ENCODE data around the gene NT5C1B. TPM values are rescaled to one million over a fixed set of nuclear protein-coding genes. Genes with fewer than 3 reads are reported as not detected.
A peak's percentile ranks its signal among the peaks of the same experiment; 100 is the strongest.

The NT5C1B gene
- total and polyA plus RNA-seq, 4 donors: 0.02 to 0.63 TPM; not detected in 2

GRCh38 chr2:18580606-18581005 is 8.8 kb downstream of the NT5C1B start:
- TF ChIP-seq RXRA (IDR thresholded peaks at IDR 0.05) (no peak), TAF1 (conservative IDR thresholded peaks at IDR 0.05) (no peak), GABPA (IDR thresholded peaks at IDR 0.05 in 1 of 2, conservative IDR thresholded peaks at IDR 0.05 in 1 of 2) (no peak), ZBTB33 (IDR thresholded peaks at IDR 0.05) (no peak), HNF4A (conservative IDR thresholded peaks at IDR 0.05) (no peak), FOXA2 (IDR thresholded peaks at IDR 0.05) (no peak)
- WGBS: 97% methylated on average over 3 of the region's 3 CpGs
- Histone ChIP-seq H3K4me1 (ENCODE audit: control insufficient read depth in 4 of 4, insufficient read depth in 4 of 4, low read length in 3 of 4) (no peaks in the 10 kb centered on the region), H3K4me3 (ENCODE audit: low read depth in 1 of 3, low read length in 3 of 3) (no peak overlapping the region), H3K9ac (ENCODE audit: low read depth in 1 of 2, low read length in 2 of 2) (no peak overlapping the region), H3K9me3 (ENCODE audit: control insufficient read depth in 4 of 4, low read length in 3 of 4) (no peaks in the 10 kb centered on the region), H3K27me3 (ENCODE audit: control insufficient read depth in 4 of 4, insufficient read depth in 4 of 4, low read length in 3 of 4) (no peaks in the 10 kb centered on the region), H3K36me3 (ENCODE audit: control insufficient read depth in 4 of 4, insufficient read depth in 3 of 4, low read depth in 1 of 4, low read length in 3 of 4) (no peaks in the 10 kb centered on the region), H3K27ac (ENCODE audit: low read depth in 1 of 2, low read length in 2 of 2) (no peak overlapping the region)
- DNase-seq (ENCODE audit: low spot score): no peak

GRCh38 chr2:18578033-18578432 is 11.3 kb downstream of the NT5C1B start:
- H3K27me3 ChIP-seq (ENCODE audit: control insufficient read depth in 4 of 4, insufficient read depth in 4 of 4, low read length in 3 of 4): no peaks in the 10 kb centered on the region
- H3K4me1 ChIP-seq (ENCODE audit: control insufficient read depth in 4 of 4, insufficient read depth in 4 of 4, low read length in 3 of 4): no peaks in the 10 kb centered on the region
- no peak overlapping the region for H3K27ac ChIP-seq (ENCODE audit: low read depth in 1 of 2, low read length in 2 of 2)
- H3K4me3 ChIP-seq (ENCODE audit: low read depth in 1 of 3, low read length in 3 of 3): no peak overlapping the region
- H3K36me3 ChIP-seq (ENCODE audit: control insufficient read depth in 4 of 4, insufficient read depth in 3 of 4, low read depth in 1 of 4, low read length in 3 of 4): no peaks in the 10 kb centered on the region
- TF ChIP-seq NR2F2 (IDR thresholded peaks at IDR 0.05): no peak
- TF ChIP-seq TAF1 (conservative IDR thresholded peaks at IDR 0.05): no peak
- no peak for TF ChIP-seq YY1 (IDR thresholded peaks at IDR 0.05)
- TF ChIP-seq RXRA (IDR thresholded peaks at IDR 0.05): no peak
- no peak for TF ChIP-seq FOXA2 (IDR thresholded peaks at IDR 0.05)
- H3K9ac ChIP-seq (ENCODE audit: low read depth in 1 of 2, low read length in 2 of 2): no peak overlapping the region
- no peaks in the 10 kb centered on the region for H3K9me3 ChIP-seq (ENCODE audit: control insufficient read depth in 4 of 4, low read length in 3 of 4)
- DNase-seq (ENCODE audit: low spot score): no peak

- Histone ChIP-seq H3K27ac (ENCODE audit: low read depth in 1 of 2, low read length in 2 of 2) (no peak overlapping the region), H3K27me3 (ENCODE audit: control insufficient read depth in 4 of 4, insufficient read depth in 4 of 4, low read length in 3 of 4) (no peaks in the 10 kb centered on the region), H3K4me1 (ENCODE audit: control insufficient read depth in 4 of 4, insufficient read depth in 4 of 4, low read length in 3 of 4) (peaks cover 0 to 2% (median 1%) of the 10 kb centered on the region in 4 donors), H3K9me3 (ENCODE audit: control insufficient read depth in 4 of 4, low read length in 3 of 4) (no peaks in the 10 kb centered on the region), H3K36me3 (ENCODE audit: control insufficient read depth in 4 of 4, insufficient read depth in 3 of 4, low read depth in 1 of 4, low read length in 3 of 4) (peaks cover 2 to 10% (median 8%) of the 10 kb centered on the region in 4 donors), H3K9ac (ENCODE audit: low read depth in 1 of 2, low read length in 2 of 2) (no peak overlapping the region), H3K4me3 (ENCODE audit: low read depth in 1 of 3, low read length in 3 of 3) (no peak overlapping the region)
- TF ChIP-seq RAD21 (IDR thresholded peaks at IDR 0.05): no peak
- DNase-seq (ENCODE audit: low spot score): no peak
- 70% methylated on average over 1 of the region's 1 CpG for WGBS
Observed at GRCh38 chr2:18566145-18566769, 23.1 kb downstream of the NT5C1B start.

GRCh38 chr2:18560797-18561085 is 28.6 kb downstream of the NT5C1B start:
- peak overlapping the region; percentile 98 to 99 for H3K27ac ChIP-seq (ENCODE audit: low read depth in 1 of 2, low read length in 2 of 2)

More at GRCh38 chr2:18560797-18561085, 28.6 kb downstream of the NT5C1B start:
- Histone ChIP-seq H3K4me1 (ENCODE audit: control insufficient read depth in 4 of 4, insufficient read depth in 4 of 4, low read length in 3 of 4) (peaks cover 4 to 25% (median 10%) of the 10 kb centered on the region in 4 donors), H3K27me3 (ENCODE audit: control insufficient read depth in 4 of 4, insufficient read depth in 4 of 4, low read length in 3 of 4) (no peaks in the 10 kb centered on the region), H3K9me3 (ENCODE audit: control insufficient read depth in 4 of 4, low read length in 3 of 4) (no peaks in the 10 kb centered on the region), H3K9ac (ENCODE audit: low read depth in 1 of 2, low read length in 2 of 2) (peak overlapping the region; percentile 89 to 94), H3K4me3 (ENCODE audit: low read depth in 1 of 3, low read length in 3 of 3) (peak overlapping the region; percentile 91 to 94 (median 93)), H3K36me3 (ENCODE audit: control insufficient read depth in 4 of 4, insufficient read depth in 3 of 4, low read depth in 1 of 4, low read length in 3 of 4) (peaks cover 0 to 11% (median 4%) of the 10 kb centered on the region in 4 donors)
- no peak for TF ChIP-seq ATF3 (IDR thresholded peaks at IDR 0.05)
- TF ChIP-seq NR2F2 (IDR thresholded peaks at IDR 0.05): no peak
- peak; percentile 11 for TF ChIP-seq ZBTB33 (IDR thresholded peaks at IDR 0.05)
- peak; percentile 1 for TF ChIP-seq SP1 (IDR thresholded peaks at IDR 0.05)
- peak; percentile 46 for TF ChIP-seq TAF1 (conservative IDR thresholded peaks at IDR 0.05)
- no peak for TF ChIP-seq CTCF (IDR thresholded peaks at IDR 0.05; ENCODE audit: low read depth, low read length, missing input control)
- TF ChIP-seq YY1 (IDR thresholded peaks at IDR 0.05): peak; percentile 93
- 2% methylated on average over 3 of the region's 3 CpGs for WGBS
- DNase-seq (ENCODE audit: low spot score): no peak
